HepG2 (cell line): Measurements from ENCODE around the gene SLC22A5. TPM values are rescaled to one million over a fixed set of nuclear protein-coding genes. Genes with fewer than 3 reads are reported as not detected.

Experiments
- ATAC-seq: fragments of 200-7000 bp; cut with Tn5 transposase; 3 replicates; pipeline ENCODE4 v1.9.1; 2020; ENCODE audit warnings: mild to moderate bottlenecking, moderate library complexity
- BruUV-seq: library from RNA; stranded (reverse); fragments of 400-500 nt; replicated peaks from 2 replicates; lab custom pipeline; 2021; lab: Mats Ljungman, UMichigan
- CTCF ChIA-PET: fragments of 300-600 bp; formaldehyde crosslinking; extraction: SDS; loops from one replicate; lab custom pipeline; 2021; ENCODE audit warnings: low total read pairs, inconsistent platforms, low intra/inter-chr PET ratio; lab: Yijun Ruan, JAX
- POLR2A ChIA-PET: fragments of 350-600 bp; sonication (Branson Sonifier 250); formaldehyde crosslinking; loops from one replicate; lab custom pipeline; 2020; ENCODE audit warnings: antibody characterized with exemption, inconsistent platforms; lab: Yijun Ruan, JAX
- DNase-seq: peaks from one replicate; pipeline ENCODE4 v3.0.0-alpha.2; 2015; ENCODE audit warnings: low spot score
- FAIRE-seq: peaks from 3 replicates; lab custom pipeline; 2011; peaks lifted over from hg19 to GRCh38; lab: Jason Lieb, UNC
- H2AFZ ChIP-seq: one replicate; pipeline ENCODE4 v1.6.1; 2011; ENCODE audit warnings: low read length, inconsistent platforms
- H3K27ac ChIP-seq: fragments of 300-600 bp; 3 replicates; pipeline ENCODE4 v1.8.0; 2011; ENCODE audit warnings: mixed run types, mild to moderate bottlenecking, mixed read lengths, low read length, inconsistent platforms; ENCODE audit not compliant: insufficient read depth; ENCODE audit errors: extremely low read length
- H3K27me3 ChIP-seq, 2 experiments: fragments of 200-600 bp in 1 of 2; 2 replicates in 1 of 2; 3 replicates in 1 of 2; pipeline versions ENCODE4 v1.6.0 to v1.8.0; 2011; ENCODE audit warnings: low read length in 2 of 2, mild to moderate bottlenecking in 2 of 2, moderate library complexity in 2 of 2, inconsistent platforms in 1 of 2; ENCODE audit not compliant: insufficient read depth in 2 of 2, control insufficient read depth in 1 of 2
- H3K36me3 ChIP-seq, 2 experiments: fragments of 200-600 bp in 1 of 2; replicated peaks in 1 of 2; 2 replicates in 1 of 2; 3 replicates in 1 of 2; pipeline versions ENCODE4 v1.5.1 to v1.8.0; 2011; ENCODE audit warnings: low read length in 2 of 2, inconsistent platforms in 1 of 2; ENCODE audit not compliant: insufficient read depth in 2 of 2, control insufficient read depth in 1 of 2
- H3K4me1 ChIP-seq: 2 replicates; pipeline ENCODE4 v1.5.1; 2012; ENCODE audit warnings: low read length, inconsistent platforms; ENCODE audit not compliant: insufficient read depth
- H3K4me2 ChIP-seq: 2 replicates; pipeline ENCODE4 v1.6.0; 2011; ENCODE audit warnings: low read depth, low read length, inconsistent platforms
- H3K4me3 ChIP-seq, 3 experiments: fragments of 200-600 bp in 1 of 3; sonication (generic), shearing (Covaris generic) in 1 of 3; replicated peaks in 1 of 3; 2 replicates each; pipeline ENCODE4 v1.5.1; 2011 to 2016; ENCODE audit warnings: low read length in 3 of 3, inconsistent platforms in 2 of 3, low read depth in 2 of 3, mild to moderate bottlenecking in 2 of 3, control low read depth in 1 of 3, mixed read lengths in 1 of 3; ENCODE audit not compliant: insufficient read depth in 1 of 3
- H3K79me2 ChIP-seq: one replicate; pipeline ENCODE4 v1.6.1; 2011; ENCODE audit warnings: low read length, inconsistent platforms; ENCODE audit not compliant: insufficient read depth
- H3K9ac ChIP-seq: 2 replicates; pipeline ENCODE4 v1.6.0; 2011; ENCODE audit warnings: mild to moderate bottlenecking, low read depth, low read length, inconsistent platforms; ENCODE audit not compliant: insufficient read depth
- H3K9me3 ChIP-seq: 2 replicates; pipeline ENCODE4 v1.5.1; 2012; ENCODE audit warnings: mild to moderate bottlenecking, low read length
- H4K20me1 ChIP-seq: 2 replicates; pipeline ENCODE4 v1.6.0; 2011; ENCODE audit warnings: inconsistent platforms, mild to moderate bottlenecking, low read length, moderate library complexity; ENCODE audit not compliant: insufficient read depth
- CTCF ChIP-seq: sonication (generic); formaldehyde crosslinking; IDR thresholded peaks from 2 replicates; pipeline ENCODE4 v1.5.0; 2020; ENCODE audit warnings: mild to moderate bottlenecking, missing genetic modification reagents, moderate library complexity
- DR1 ChIP-seq: sonication (generic); formaldehyde crosslinking; IDR thresholded peaks from 2 replicates; pipeline ENCODE4 v1.8.0; 2021; ENCODE audit warnings: mild to moderate bottlenecking, missing genetic modification reagents, inconsistent platforms
- GATAD2A ChIP-seq: IDR thresholded peaks from 2 replicates; pipeline ENCODE4 v1.6.1; 2016
- HDAC2 ChIP-seq: sonication (generic); formaldehyde crosslinking; IDR thresholded peaks from 2 replicates; pipeline ENCODE4 v1.4.0; 2020; ENCODE audit warnings: missing genetic modification reagents
- MYNN ChIP-seq: sonication (generic); formaldehyde crosslinking; IDR thresholded peaks from 2 replicates; pipeline ENCODE4 v1.4.0; 2020; ENCODE audit warnings: mild to moderate bottlenecking, low read depth, missing genetic modification reagents
- RAD21 ChIP-seq: fragments of 450-650 bp; formaldehyde crosslinking; IDR thresholded peaks from 2 replicates; pipeline ENCODE4 v1.5.0; 2020; ENCODE audit warnings: mild to moderate bottlenecking
- SMC3 ChIP-seq: IDR thresholded peaks from 2 replicates; pipeline ENCODE4 v1.6.1; 2011; ENCODE audit warnings: low read length, improper control_type of control experiment
- ZNF710 ChIP-seq: sonication (generic); formaldehyde crosslinking; IDR thresholded peaks from 2 replicates; pipeline ENCODE4 v1.5.0; 2020; ENCODE audit warnings: mild to moderate bottlenecking, missing genetic modification reagents, borderline replicate concordance
- WGBS: methylation state at CpG from one replicate; pipeline ENCODE4 v1.1.6; 2017; ENCODE audit warnings: low lambda C conversion rate; 5-methylcytosine and 5-hydroxymethylcytosine counted together
- in situ Hi-C: cut with HindIII; loops from 2 replicates; pipeline ENCODE4 v1.10.0; 2017; ENCODE audit warnings: low pct_unique_long_range_greater_than_20kb; ENCODE audit not compliant: extremely low pct_ligation_motif_present
- intact Hi-C: fragments of 100-400 bp; cut with micrococcal nuclease; formaldehyde crosslinking; loops from one replicate; pipeline ENCODE4 v1.10.0; 2022; ENCODE audit not compliant: unreplicated experiment
- polyA plus RNA-seq, 8 experiments: library from polyadenylated mRNA; depleted of rRNA in 3 of 8; stranded (reverse) in 7 of 8; unstranded in 1 of 8; fragments of >200 nt; fragmentation: Illumina TruSeq in 4 of 8; extraction: Trizol in 4 of 8; gene quantifications; 2 replicates each; pipeline versions ENCODE4 v1.2.1 to v1.2.3, GENCODE V29; 2011 to 2016; ENCODE audit warnings: low read depth in 4 of 8, missing spikeins in 1 of 8, mixed read lengths in 1 of 8; ENCODE audit not compliant: insufficient read depth in 1 of 8
- total RNA-seq, 5 experiments: library from RNA; depleted of rRNA; stranded (reverse); fragments of >200 nt; fragmentation: Illumina TruSeq; extraction: Trizol; gene quantifications; 2 replicates each; pipeline ENCODE4 v1.2.3, GENCODE V29; 2016; ENCODE audit warnings: low read depth in 1 of 5
- TF ChIP-seq, protein P1 (sequence below): sonication (generic); formaldehyde crosslinking; IDR thresholded peaks from 2 replicates; pipeline ENCODE4 v1.4.0; 2020; ENCODE audit warnings: missing genetic modification reagents
- TF ChIP-seq, protein P2 (sequence below): sonication (generic); formaldehyde crosslinking; IDR thresholded peaks from 2 replicates; pipeline ENCODE4 v1.9.0; 2022; ENCODE audit warnings: low read depth, missing genetic modification reagents
- TF ChIP-seq, protein P3 (sequence below): sonication (generic); formaldehyde crosslinking; IDR thresholded peaks from 2 replicates; pipeline ENCODE4 v1.4.0; 2020; ENCODE audit warnings: missing genetic modification reagents, low read depth, mild to moderate bottlenecking, borderline replicate concordance

The SLC22A5 gene
- total and polyA plus RNA-seq, 2 of the 13 experiments (the other 11 are each of a cell fraction or from before 2014, with no cell fraction given): 7.1 to 15.1 TPM

DNA sequence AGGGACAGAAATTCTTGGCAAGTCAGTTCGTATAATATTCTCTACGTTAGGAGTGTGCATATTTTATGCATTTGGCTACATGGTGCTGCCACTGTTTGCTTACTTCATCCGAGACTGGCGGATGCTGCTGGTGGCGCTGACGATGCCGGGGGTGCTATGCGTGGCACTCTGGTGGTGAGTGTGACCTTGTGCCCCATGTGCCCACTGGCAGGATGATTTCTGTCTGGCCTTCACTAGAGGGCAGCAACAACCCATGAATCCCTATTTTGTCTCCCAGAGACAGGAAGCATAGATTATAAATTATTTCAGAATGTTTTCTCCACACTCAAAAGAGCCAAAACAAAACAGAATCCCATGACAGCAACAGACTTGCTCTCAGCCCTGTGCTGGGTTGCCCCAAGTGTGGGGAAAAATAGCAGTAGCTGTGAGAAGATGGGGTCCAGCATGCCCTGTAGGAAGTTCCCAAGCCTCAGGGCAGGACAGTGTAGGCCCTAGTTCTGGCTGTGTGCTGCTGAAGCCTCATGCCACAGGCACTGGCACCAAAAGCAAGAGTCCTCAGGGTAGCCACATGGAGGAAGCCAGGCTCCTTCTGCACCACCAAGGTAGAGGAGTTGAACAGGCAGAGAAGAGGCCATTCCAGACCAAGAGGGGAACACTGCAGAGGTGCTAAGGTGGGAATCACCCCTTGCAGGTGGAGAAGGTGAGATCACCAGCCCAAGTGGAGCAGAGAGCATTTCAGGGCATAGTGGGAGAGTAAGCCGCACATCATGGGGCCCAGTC lies 16.0 kb downstream of the SLC22A5 start:
- intact Hi-C loops (loop anchor here (1.0 to 5.0 kb wide), 3 partner anchors 25 to 292 kb away; no protein-coding TSS in a partner anchor), in situ Hi-C loops (loop anchor here (10.0 to 25.0 kb wide), 2 partner anchors 109 to 277 kb away; partner anchors contain the start of genes IL13, IL4 and IRF1)
- POLR2A ChIA-PET: interaction anchor here (1.3 kb wide), 1 partner anchor 111 kb away, joined by 3 read pairs; no protein-coding TSS in a partner anchor
- Histone ChIP-seq H3K9me3 (no peaks in the 10 kb centered on the region), H2AFZ (no peak overlapping the region), H3K27me3 (no peaks in the 10 kb centered on the region), H3K4me1 (peaks cover 47% of the 10 kb centered on the region), H4K20me1 (no peaks in the 10 kb centered on the region), H3K27ac (no peak overlapping the region), H3K9ac (no peak overlapping the region), H3K4me2 (no peak overlapping the region), H3K4me3 (no peak overlapping the region), H3K36me3 (peaks cover 1 to 6% of the 10 kb centered on the region in 2 experiments; a peak in 3 of 5 replicates), H3K79me2 (no peaks in the 10 kb centered on the region)
- BruUV-seq: no TSS peak
- peak; percentile 26; the same call in 2 of the 3 replicates for ATAC-seq
- WGBS: 90% methylated on average over 9 of the region's 9 CpGs
- peak; percentile 63 for FAIRE-seq
- CTCF ChIA-PET: interaction anchor here (1.8 to 4.2 kb wide), 4 partner anchors 25 to 292 kb away, joined by 6 to 54 read pairs (median 16); no protein-coding TSS in a partner anchor
- peak; percentile 52 for DNase-seq
- TF ChIP-seq HDAC2 (no peak), DR1 (no peak), ZNF710 (no peak), CTCF (CRISPR knock-in tag) (peak; percentile 75), RAD21 (CRISPR knock-in tag) (peak; percentile 70; the same call in 1 of the 2 replicates), MYNN (no peak), GATAD2A (CRISPR knock-in tag) (0 out of 2 replicates have a peak, but pooled peaks have one; percentile 17), SMC3 (peak; percentile 59)
- TF ChIP-seq, protein P1, sequence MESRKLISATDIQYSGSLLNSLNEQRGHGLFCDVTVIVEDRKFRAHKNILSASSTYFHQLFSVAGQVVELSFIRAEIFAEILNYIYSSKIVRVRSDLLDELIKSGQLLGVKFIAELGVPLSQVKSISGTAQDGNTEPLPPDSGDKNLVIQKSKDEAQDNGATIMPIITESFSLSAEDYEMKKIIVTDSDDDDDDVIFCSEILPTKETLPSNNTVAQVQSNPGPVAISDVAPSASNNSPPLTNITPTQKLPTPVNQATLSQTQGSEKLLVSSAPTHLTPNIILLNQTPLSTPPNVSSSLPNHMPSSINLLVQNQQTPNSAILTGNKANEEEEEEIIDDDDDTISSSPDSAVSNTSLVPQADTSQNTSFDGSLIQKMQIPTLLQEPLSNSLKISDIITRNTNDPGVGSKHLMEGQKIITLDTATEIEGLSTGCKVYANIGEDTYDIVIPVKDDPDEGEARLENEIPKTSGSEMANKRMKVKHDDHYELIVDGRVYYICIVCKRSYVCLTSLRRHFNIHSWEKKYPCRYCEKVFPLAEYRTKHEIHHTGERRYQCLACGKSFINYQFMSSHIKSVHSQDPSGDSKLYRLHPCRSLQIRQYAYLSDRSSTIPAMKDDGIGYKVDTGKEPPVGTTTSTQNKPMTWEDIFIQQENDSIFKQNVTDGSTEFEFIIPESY (CRISPR knock-in tag): peak; percentile 88
- TF ChIP-seq, protein P2, sequence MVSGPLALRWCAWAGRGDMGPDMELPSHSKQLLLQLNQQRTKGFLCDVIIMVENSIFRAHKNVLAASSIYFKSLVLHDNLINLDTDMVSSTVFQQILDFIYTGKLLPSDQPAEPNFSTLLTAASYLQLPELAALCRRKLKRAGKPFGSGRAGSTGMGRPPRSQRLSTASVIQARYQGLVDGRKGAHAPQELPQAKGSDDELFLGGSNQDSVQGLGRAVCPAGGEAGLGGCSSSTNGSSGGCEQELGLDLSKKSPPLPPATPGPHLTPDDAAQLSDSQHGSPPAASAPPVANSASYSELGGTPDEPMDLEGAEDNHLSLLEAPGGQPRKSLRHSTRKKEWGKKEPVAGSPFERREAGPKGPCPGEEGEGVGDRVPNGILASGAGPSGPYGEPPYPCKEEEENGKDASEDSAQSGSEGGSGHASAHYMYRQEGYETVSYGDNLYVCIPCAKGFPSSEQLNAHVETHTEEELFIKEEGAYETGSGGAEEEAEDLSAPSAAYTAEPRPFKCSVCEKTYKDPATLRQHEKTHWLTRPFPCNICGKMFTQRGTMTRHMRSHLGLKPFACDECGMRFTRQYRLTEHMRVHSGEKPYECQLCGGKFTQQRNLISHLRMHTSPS (CRISPR knock-in tag): peak; percentile 91
- TF ChIP-seq, protein P3, sequence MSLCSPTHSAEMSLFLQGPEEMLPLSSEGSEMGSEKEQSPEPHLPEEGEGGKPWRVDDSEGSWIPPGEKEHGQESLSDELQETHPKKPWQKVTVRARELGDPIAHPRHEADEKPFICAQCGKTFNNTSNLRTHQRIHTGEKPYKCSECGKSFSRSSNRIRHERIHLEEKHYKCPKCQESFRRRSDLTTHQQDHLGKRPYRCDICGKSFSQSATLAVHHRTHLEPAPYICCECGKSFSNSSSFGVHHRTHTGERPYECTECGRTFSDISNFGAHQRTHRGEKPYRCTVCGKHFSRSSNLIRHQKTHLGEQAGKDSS (CRISPR knock-in tag): no peak
